BLaER1 (cell line): ENCODE data around the gene CHTF18.

ENCODE experiments used
- H3K27ac ChIP-seq: shearing (Covaris generic); formaldehyde crosslinking; 2 replicates; pipeline ENCODE4 v1.8.1; 2022
- H3K27me3 ChIP-seq: shearing (Covaris generic); formaldehyde crosslinking; 2 replicates; pipeline ENCODE4 v1.8.1; 2022
- H3K36me3 ChIP-seq: shearing (Covaris generic); formaldehyde crosslinking; 2 replicates; pipeline ENCODE4 v1.8.1; 2022
- H3K4me1 ChIP-seq: shearing (Covaris generic); formaldehyde crosslinking; 2 replicates; pipeline ENCODE4 v1.8.1; 2022
- H3K4me2 ChIP-seq: shearing (Covaris generic); formaldehyde crosslinking; 2 replicates; pipeline ENCODE4 v1.8.1; 2022
- H3K4me3 ChIP-seq: shearing (Covaris generic); formaldehyde crosslinking; 2 replicates; pipeline ENCODE4 v1.8.1; 2022
- H3K9ac ChIP-seq: shearing (Covaris generic); formaldehyde crosslinking; 2 replicates; pipeline ENCODE4 v1.8.1; 2022
- H3K9me3 ChIP-seq: shearing (Covaris generic); formaldehyde crosslinking; 2 replicates; pipeline ENCODE4 v1.8.1; 2022
- H4K20me1 ChIP-seq: shearing (Covaris generic); formaldehyde crosslinking; 2 replicates; pipeline ENCODE4 v1.8.1; 2022
- Cebpa-rat ChIP-seq: shearing (Covaris generic); IDR thresholded peaks from 2 replicates; pipeline ENCODE4 v1.8.1; 2022

CHTF18 gene

GRCh38 chr16:791131-791530, 2.7 kb downstream of the CHTF18 start:
- no peaks in the 10 kb centered on the region for H3K9me3 ChIP-seq
- H3K9ac ChIP-seq = no peak overlapping the region
- H3K27me3 ChIP-seq = no peaks in the 10 kb centered on the region
- peaks cover 64% of the 10 kb centered on the region for H4K20me1 ChIP-seq
- H3K4me3 ChIP-seq = no peak overlapping the region
- H3K27ac ChIP-seq = no peak overlapping the region
- H3K36me3 ChIP-seq = peaks cover 75% of the 10 kb centered on the region
- peaks cover 30% of the 10 kb centered on the region for H3K4me1 ChIP-seq
- H3K4me2 ChIP-seq = no peak overlapping the region
- no peak for TF ChIP-seq Cebpa-rat

GRCh38 chr16:792221-792995, 4.0 kb downstream of the CHTF18 start:
- H3K27me3 ChIP-seq = no peaks in the 10 kb centered on the region
- no peaks in the 10 kb centered on the region for H3K9me3 ChIP-seq
- H3K9ac ChIP-seq = no peak overlapping the region
- H3K4me2 ChIP-seq = no peak overlapping the region
- TF ChIP-seq Cebpa-rat = no peak
- peaks cover 52% of the 10 kb centered on the region for H4K20me1 ChIP-seq
- H3K27ac ChIP-seq = no peak overlapping the region
- no peak overlapping the region for H3K4me3 ChIP-seq
- peaks cover 19% of the 10 kb centered on the region for H3K4me1 ChIP-seq
- H3K36me3 ChIP-seq = peaks cover 72% of the 10 kb centered on the region

- no peak overlapping the region for H3K4me3 ChIP-seq
- peaks cover 72% of the 10 kb centered on the region for H3K36me3 ChIP-seq
- H3K4me1 ChIP-seq = peaks cover 16% of the 10 kb centered on the region
- no peaks in the 10 kb centered on the region for H3K9me3 ChIP-seq
- H4K20me1 ChIP-seq = peaks cover 45% of the 10 kb centered on the region
- no peak overlapping the region for H3K27ac ChIP-seq
- peaks cover 4% of the 10 kb centered on the region; the same call in 1 of the 2 replicates for H3K27me3 ChIP-seq
- H3K9ac ChIP-seq = no peak overlapping the region
- no peak for TF ChIP-seq Cebpa-rat
- no peak overlapping the region for H3K4me2 ChIP-seq
Measured at GRCh38 chr16:793414-793813, 5.0 kb downstream of the CHTF18 start.

- no peak for TF ChIP-seq Cebpa-rat
- H3K4me2 ChIP-seq = no peak overlapping the region
- peaks cover 10% of the 10 kb centered on the region for H3K4me1 ChIP-seq
- H3K27ac ChIP-seq = no peak overlapping the region
- no peak overlapping the region for H3K9ac ChIP-seq
- peaks cover 72% of the 10 kb centered on the region for H3K36me3 ChIP-seq
- H3K4me3 ChIP-seq = no peak overlapping the region
- H3K9me3 ChIP-seq = no peaks in the 10 kb centered on the region
- H4K20me1 ChIP-seq = peaks cover 46% of the 10 kb centered on the region
- H3K27me3 ChIP-seq = peaks cover 13% of the 10 kb centered on the region
Measured at GRCh38 chr16:794091-794822, 5.8 kb downstream of the CHTF18 start.

- Histone ChIP-seq H3K36me3 (peaks cover 67% of the 10 kb centered on the region), H3K4me1 (peaks cover 3% of the 10 kb centered on the region), H4K20me1 (peaks cover 44% of the 10 kb centered on the region), H3K9me3 (no peaks in the 10 kb centered on the region), H3K27me3 (peaks cover 20% of the 10 kb centered on the region), H3K4me3 (no peak overlapping the region), H3K4me2 (no peak overlapping the region), H3K9ac (no peak overlapping the region), H3K27ac (no peak overlapping the region)
- TF ChIP-seq Cebpa-rat = no peak
Measured at GRCh38 chr16:794853-795466, 6.5 kb downstream of the CHTF18 start.

- peaks cover 27% of the 10 kb centered on the region for H3K27me3 ChIP-seq
- H3K27ac ChIP-seq = no peak overlapping the region
- TF ChIP-seq Cebpa-rat = no peak
- H3K4me2 ChIP-seq = no peak overlapping the region
- no peak overlapping the region for H3K9ac ChIP-seq
- H3K4me1 ChIP-seq = peaks cover 7% of the 10 kb centered on the region
- no peaks in the 10 kb centered on the region for H3K9me3 ChIP-seq
- H4K20me1 ChIP-seq = peaks cover 44% of the 10 kb centered on the region
- no peak overlapping the region for H3K4me3 ChIP-seq
- peaks cover 59% of the 10 kb centered on the region for H3K36me3 ChIP-seq
Measured at GRCh38 chr16:795580-796229, 7.3 kb downstream of the CHTF18 start.

GRCh38 chr16:796296-797119, 8.1 kb downstream of the CHTF18 start:
- no peak overlapping the region for H3K4me3 ChIP-seq
- H4K20me1 ChIP-seq = peaks cover 47% of the 10 kb centered on the region
- H3K9me3 ChIP-seq = no peaks in the 10 kb centered on the region
- TF ChIP-seq Cebpa-rat = no peak
- peaks cover 51% of the 10 kb centered on the region for H3K36me3 ChIP-seq
- no peak overlapping the region for H3K4me2 ChIP-seq
- no peak overlapping the region for H3K9ac ChIP-seq
- H3K4me1 ChIP-seq = peaks cover 15% of the 10 kb centered on the region
- H3K27ac ChIP-seq = no peak overlapping the region
- H3K27me3 ChIP-seq = peaks cover 35% of the 10 kb centered on the region

DNA sequence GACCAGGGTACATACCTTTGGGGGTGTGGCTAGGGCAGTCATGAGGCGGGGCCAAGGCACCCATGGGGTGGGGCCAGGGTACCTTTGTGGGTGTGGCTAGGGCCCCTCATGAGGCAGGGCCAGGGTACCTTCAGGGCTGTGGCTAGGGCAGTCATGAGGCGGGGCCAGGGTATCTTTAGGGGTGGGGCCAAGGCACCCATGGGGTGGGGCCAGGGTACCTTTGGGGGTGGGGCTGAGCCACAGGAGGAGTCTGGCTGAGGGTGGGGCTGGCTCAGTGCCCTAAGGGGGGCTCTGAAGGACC, 8.7 kb downstream of the CHTF18 start:
- H3K9ac ChIP-seq = no peak overlapping the region
- peaks cover 52% of the 10 kb centered on the region for H4K20me1 ChIP-seq
- H3K27me3 ChIP-seq = peaks cover 41% of the 10 kb centered on the region
- no peak overlapping the region for H3K27ac ChIP-seq
- H3K9me3 ChIP-seq = no peaks in the 10 kb centered on the region
- H3K4me3 ChIP-seq = no peak overlapping the region
- peaks cover 46% of the 10 kb centered on the region for H3K36me3 ChIP-seq
- peaks cover 18% of the 10 kb centered on the region for H3K4me1 ChIP-seq
- no peak overlapping the region for H3K4me2 ChIP-seq
- TF ChIP-seq Cebpa-rat = no peak

DNA sequence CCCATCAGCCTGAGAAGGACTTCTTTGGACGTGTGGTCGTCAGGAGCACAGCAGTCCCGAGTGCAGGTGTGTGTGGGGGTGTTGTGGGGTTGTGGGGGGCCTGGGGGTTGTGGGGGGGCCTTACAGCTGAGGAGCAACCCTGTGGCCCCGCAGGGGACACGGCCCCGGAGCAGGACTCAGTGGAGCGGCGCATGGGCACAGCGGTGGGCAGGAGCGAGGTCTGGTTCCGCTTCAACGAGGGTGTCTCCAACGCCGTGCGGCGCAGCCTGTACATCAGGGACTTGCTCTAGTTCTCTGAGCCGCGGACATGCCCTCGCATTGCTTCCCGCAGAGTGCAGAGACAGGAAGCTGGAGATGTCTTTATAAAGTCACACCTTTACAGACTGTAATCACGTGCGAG, 9.3 kb downstream of the CHTF18 start:
- Histone ChIP-seq H3K9me3 (no peaks in the 10 kb centered on the region), H3K4me1 (peaks cover 18% of the 10 kb centered on the region), H3K9ac (no peak overlapping the region), H3K4me3 (no peak overlapping the region), H3K4me2 (no peak overlapping the region), H3K36me3 (peaks cover 39% of the 10 kb centered on the region), H4K20me1 (peaks cover 58% of the 10 kb centered on the region), H3K27ac (no peak overlapping the region), H3K27me3 (peaks cover 47% of the 10 kb centered on the region)
- TF ChIP-seq Cebpa-rat = no peak
